NB4 (cell line): ENCODE measurements around the gene FHOD1.

Source experiments
- DNase-seq: peaks from one replicate; pipeline ENCODE4 v3.0.0; 2010; ENCODE audit warnings: low read depth
- H3K4me3 ChIP-seq: one replicate; pipeline ENCODE4 v1.5.1; 2011; ENCODE audit warnings: mild to moderate bottlenecking, low read depth, low read length, moderate library complexity
- CTCF ChIP-seq: IDR thresholded peaks from one replicate; pipeline ENCODE4 v1.5.1; 2012; ENCODE audit warnings: low read depth, low read length
- MAX ChIP-seq: IDR thresholded peaks from 2 replicates; pipeline ENCODE4 v1.6.1; 2011; ENCODE audit warnings: low read depth, low read length
- MYC ChIP-seq: IDR thresholded peaks from 2 replicates; pipeline ENCODE4 v1.6.1; 2011; ENCODE audit warnings: low read depth, low read length
- POLR2A ChIP-seq: IDR thresholded peaks from 2 replicates; pipeline ENCODE4 v1.6.1; 2011; ENCODE audit warnings: mild to moderate bottlenecking; ENCODE audit not compliant: insufficient read length; ENCODE audit errors: extremely low read depth

The FHOD1 gene

GRCh38 chr16:67247192-67248072 lies at the start of gene FHOD1:
FHOD1 (minus strand) TSS chr16:67247481; CDS start chr16:67247410, 71 bp downstream.
- no peak for TF ChIP-seq CTCF
- TF ChIP-seq MAX, result peak; percentile 29; the same call in 1 of the 2 replicates
- peak; percentile 8; the same call in 1 of the 2 replicates for TF ChIP-seq MYC
- peak; percentile 85 for TF ChIP-seq POLR2A
- DNase-seq, result peak; percentile 98
- peak within 1 kb of the TSS; percentile 86 for H3K4me3 ChIP-seq

GRCh38 chr16:67296420-67296819 lies 49.1 kb upstream of the FHOD1 start:
- H3K4me3 ChIP-seq, result no peak overlapping the region
- no peak for DNase-seq
- TF ChIP-seq POLR2A, result no peak
- no peak for TF ChIP-seq MYC
- TF ChIP-seq MAX, result no peak
- no peak for TF ChIP-seq CTCF

GRCh38 chr16:67294938-67295361 lies 47.7 kb upstream of the FHOD1 start:
- DNase-seq, result no peak
- no peak overlapping the region for H3K4me3 ChIP-seq
- TF ChIP-seq CTCF (no peak), POLR2A (no peak), MAX (no peak), MYC (no peak)

- no peak for DNase-seq
- no peak for TF ChIP-seq MAX
- TF ChIP-seq POLR2A, result no peak
- no peak for TF ChIP-seq CTCF
- TF ChIP-seq MYC, result no peak
- H3K4me3 ChIP-seq, result no peak overlapping the region
Observed at GRCh38 chr16:67294171-67294757, 47.0 kb upstream of the FHOD1 start.

GRCh38 chr16:67291461-67291860 lies 44.2 kb upstream of the FHOD1 start:
- H3K4me3 ChIP-seq, result no peak overlapping the region
- TF ChIP-seq CTCF (no peak), POLR2A (no peak), MAX (no peak), MYC (no peak)
- DNase-seq, result no peak
